ENCODE data around the gene FRG1. TPM values are rescaled to one million over a fixed set of nuclear protein-coding genes. Genes with fewer than 3 reads are reported as not detected.
A peak's percentile ranks its signal among the peaks of the same experiment; 100 is the strongest.

FRG1 gene
- total RNA-seq (2013; cell fraction: nucleolus; rRNA removed), result 17.5 and 18.7 TPM in 2 replicates
- total RNA-seq (2014; rRNA removed) (28.9 and 37.7 TPM in 2 replicates), total RNA-seq (2014; rRNA removed; fragmentation: Illumina TruSeq; extraction: Trizol) (79.2 and 83.8 TPM in 2 replicates), total RNA-seq (2021) (44.6 and 48.4 TPM in 2 replicates), polyA plus RNA-seq (2011; rRNA removed) (35.3 and 53.3 TPM in 2 replicates), polyA plus RNA-seq (2014; fragmentation: Illumina TruSeq; extraction: Trizol) (96.8 and 102 TPM in 2 replicates), polyA plus RNA-seq (2014; fragmentation: Nextera tagmentation; extraction: Ambion mirVana) (100 to 1,000 TPM; 113 to 190 TPM), polyA plus RNA-seq (2014; rRNA removed) (34.3 and 44.7 TPM in 2 replicates), polyA plus RNA-seq (2016; fragmentation: Nextera tagmentation; extraction: Ambion mirVana) (10 to 100 TPM; 56.2 to 61.0 TPM), polyA minus RNA-seq (2011; rRNA and poly(A)+ RNA removed) (5.7 and 8.9 TPM in 2 replicates), Bru-seq, nascent RNA (percentile 92 among the genes with signal in this experiment), BruChase-seq, experiment 1, labeled RNA remaining after a 6-hour chase (percentile 69 among the genes with signal in this experiment), BruChase-seq, experiment 2, labeled RNA remaining after a 2-hour chase (percentile 74 among the genes with signal in this experiment)
- polyA plus RNA-seq (2011; ENCODE audit: low read depth), result 28.7 TPM
- polyA plus RNA-seq (2011; cell fraction: cytosol; rRNA removed), result 13.0 and 13.8 TPM in 2 replicates
- polyA plus RNA-seq (2011; cell fraction: nucleus; rRNA removed), result 16.8 and 20.0 TPM in 2 replicates
- polyA plus RNA-seq (2012), result 48.0 and 49.3 TPM in 2 replicates
- 6.7 and 9.0 TPM in 2 replicates for polyA minus RNA-seq (2011; cell fraction: cytosol; rRNA and poly(A)+ RNA removed)
- polyA minus RNA-seq (2011; cell fraction: nucleus; rRNA and poly(A)+ RNA removed), result 6.4 and 7.4 TPM in 2 replicates
- long read RNA-seq, experiment 1, transcript FRG1-201 (9 exons, 1,074 nt), result major isoform, 44 of 49 reads
- long read RNA-seq, experiment 1, partial matches to known transcripts, result 3 of 49 reads
- long read RNA-seq, experiment 1, other reads (novel, unspliced or antisense), result 2 of 49 reads
- long read RNA-seq, experiment 2, transcript FRG1-201 (9 exons, 1,074 nt), result major isoform, 62 of 91 reads
- long read RNA-seq, experiment 2, partial matches to known transcripts, result 24 of 91 reads
- long read RNA-seq, experiment 2, other reads (novel, unspliced or antisense), result 5 of 91 reads

GRCh38 chr4:189940178-189941004, at the start of gene FRG1:
FRG1 (plus strand) TSS chr4:189940872; CDS start chr4:189941010, 138 bp downstream.
- FAIRE-seq, result no peak
- TF ChIP-seq USF2 (IDR thresholded peaks at IDR 0.05; ENCODE audit: borderline replicate concordance, low read depth, low read length), result no peak
- TF ChIP-seq USF1 (IDR thresholded peaks at IDR 0.05; ENCODE audit: borderline replicate concordance, extremely low read length, insufficient read depth, low read depth, low read length), result no peak
- TF ChIP-seq ZZZ3 (IDR thresholded peaks at IDR 0.05; ENCODE audit: control insufficient read depth, insufficient read length, low read depth), result no peak
- TF ChIP-seq CUX1 (IDR thresholded peaks at IDR 0.05; ENCODE audit: insufficient replicate concordance, low read depth, low read length), result no peak
- TF ChIP-seq RB1 (IDR thresholded peaks at IDR 0.05; ENCODE audit: borderline replicate concordance), result peak; percentile 99; the same call in 1 of the 2 replicates
- TF ChIP-seq EGR1 (IDR thresholded peaks at IDR 0.05; ENCODE audit: borderline replicate concordance in 1 of 2, low read depth in 2 of 2, low read length in 2 of 2), result peak in 1 of 2 experiments; percentile 74; a peak in 1 of 3 replicates
- TF ChIP-seq SP1 (IDR thresholded peaks at IDR 0.05; ENCODE audit: low read depth, low read length), result peak; percentile 79
- no peak for TF ChIP-seq RAD21 (IDR thresholded peaks at IDR 0.05; ENCODE audit: insufficient read depth, low read depth, low read length)

More at GRCh38 chr4:189940178-189941004, at the start of gene FRG1:
- Histone ChIP-seq H3K9ac (ENCODE audit: control insufficient read depth, insufficient read depth, low read length) (peak within 1 kb of the TSS; percentile 73), H3K4me3 (peak within 1 kb of the TSS; percentile 79), H3K4me2 (ENCODE audit: control insufficient read depth, insufficient read depth) (peak within 1 kb of the TSS; percentile 79), H3K27me3 (replicated peaks in 1 of 2; ENCODE audit: control insufficient read depth in 2 of 2, insufficient read depth in 2 of 2, low read length in 1 of 2) (no peaks in the 10 kb centered on the region), H3K27ac (ENCODE audit: control insufficient read depth, insufficient read depth) (peak within 1 kb of the TSS; percentile 87), H3K79me2 (ENCODE audit: control insufficient read depth, insufficient read depth, low read length) (peaks cover 20% of the 10 kb centered on the region), H4K20me1 (ENCODE audit: control insufficient read depth, insufficient read depth) (no peaks in the 10 kb centered on the region), H3K4me1 (ENCODE audit: control insufficient read depth, insufficient read depth, low read length) (no peaks in the 10 kb centered on the region; the same call in 1 of the 2 replicates), H3K9me3 (replicated peaks; ENCODE audit: control insufficient read depth, insufficient read depth, low read length) (no peaks in the 10 kb centered on the region), H3K36me3 (ENCODE audit: control insufficient read depth in 2 of 2, insufficient read depth in 2 of 2, low read length in 1 of 2) (no peaks in the 10 kb centered on the region), H2AFZ (ENCODE audit: control insufficient read depth, low read depth, low read length) (peak within 1 kb of the TSS; percentile 93)
- intact Hi-C loops (cut with micrococcal nuclease; ENCODE audit: unreplicated experiment), result no loop called here
- 5% methylated on average over 68 of the region's 70 CpGs for WGBS (ENCODE audit: insufficient coverage, insufficient replicate concordance, low lambda C conversion rate, missing lambda C conversion rate)
- SMC1A ChIA-PET (ENCODE audit: uncharacterized antibody, unreplicated experiment), result interaction anchor here (0.7 kb wide), 1 partner anchor 9 kb away, joined by 3 read pairs; no protein-coding TSS in a partner anchor
- POLR2A ChIA-PET, result no interaction called here
- ATAC-seq, result peak; percentile 99
- peak; percentile 64 for DNase-seq (ENCODE audit: low read depth, low spot score)
- RAD21 ChIA-PET (ENCODE audit: unreplicated experiment), result no interaction called here
- TSS peak; percentile 88 for BruUV-seq (replicated peaks)
- in situ Hi-C loops (cut with MboI), result no loop called here
- CTCF ChIA-PET, result interaction anchor here (0.9 to 1.5 kb wide), 3 partner anchors 29 to 46 kb away, joined by 3 read pairs; no protein-coding TSS in a partner anchor
